Retina (tissue), 1 donor: ENCODE measurements around the gene GALNT2.
A peak's percentile ranks its signal among the peaks of the same experiment; 100 is the strongest.

ENCODE experiments used
- DNase-seq: peaks from one replicate; pipeline ENCODE4 v3.0.0-alpha.2; 2016

GALNT2 gene

DNA sequence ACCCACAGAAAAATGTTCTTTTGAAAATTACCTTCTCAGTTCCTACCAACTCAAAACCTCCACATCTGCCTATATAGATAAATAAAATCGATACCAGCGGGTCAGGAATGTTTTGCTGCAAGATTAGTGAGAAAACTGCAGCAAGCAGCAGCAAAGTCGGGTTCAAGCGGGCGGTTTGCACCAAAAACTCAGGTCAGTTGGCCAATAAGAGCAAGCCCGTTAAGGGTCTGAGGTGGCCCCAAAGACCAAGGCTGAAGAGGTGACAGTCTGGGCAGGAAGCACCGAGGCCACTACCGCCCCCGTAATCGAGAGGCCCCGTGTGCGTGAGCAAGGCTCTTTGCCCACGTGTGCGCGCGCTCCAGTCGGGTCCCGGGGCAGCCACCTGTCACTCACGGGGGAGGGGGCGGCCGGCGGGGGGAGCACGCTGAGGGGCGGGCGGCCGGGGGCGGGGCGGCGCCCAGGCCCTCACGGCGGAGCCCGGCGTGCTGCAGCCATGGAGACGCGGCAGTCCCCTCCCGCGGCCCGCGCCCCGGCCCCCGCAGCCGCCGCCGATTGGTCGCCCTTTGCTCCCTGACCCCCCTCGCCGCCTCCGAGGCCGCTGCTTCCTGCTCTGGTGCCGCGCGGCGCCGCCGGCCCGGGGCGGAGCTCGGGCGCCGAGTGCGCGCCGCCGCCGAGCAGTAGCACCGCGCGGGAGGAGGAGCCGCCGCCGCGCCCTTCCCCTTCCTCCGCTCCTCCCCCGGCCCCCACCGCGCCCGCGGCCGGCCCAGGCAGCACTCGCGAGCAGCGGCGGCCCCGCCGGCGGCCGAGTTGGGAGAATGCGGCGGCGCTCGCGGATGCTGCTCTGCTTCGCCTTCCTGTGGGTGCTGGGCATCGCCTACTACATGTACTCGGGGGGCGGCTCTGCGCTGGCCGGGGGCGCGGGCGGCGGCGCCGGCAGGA is at the start of gene GALNT2:
Gene GALNT2, plus strand, starts transcription at position 773 of the 939 bp plus-strand sequence. Its CDS starts 43 bp downstream, at position 816.
- DNase-seq: peak; percentile 74

- no peak for DNase-seq
Observed at GRCh38 chr1:230020451-230020850, 46.6 kb upstream of the GALNT2 start.

DNA sequence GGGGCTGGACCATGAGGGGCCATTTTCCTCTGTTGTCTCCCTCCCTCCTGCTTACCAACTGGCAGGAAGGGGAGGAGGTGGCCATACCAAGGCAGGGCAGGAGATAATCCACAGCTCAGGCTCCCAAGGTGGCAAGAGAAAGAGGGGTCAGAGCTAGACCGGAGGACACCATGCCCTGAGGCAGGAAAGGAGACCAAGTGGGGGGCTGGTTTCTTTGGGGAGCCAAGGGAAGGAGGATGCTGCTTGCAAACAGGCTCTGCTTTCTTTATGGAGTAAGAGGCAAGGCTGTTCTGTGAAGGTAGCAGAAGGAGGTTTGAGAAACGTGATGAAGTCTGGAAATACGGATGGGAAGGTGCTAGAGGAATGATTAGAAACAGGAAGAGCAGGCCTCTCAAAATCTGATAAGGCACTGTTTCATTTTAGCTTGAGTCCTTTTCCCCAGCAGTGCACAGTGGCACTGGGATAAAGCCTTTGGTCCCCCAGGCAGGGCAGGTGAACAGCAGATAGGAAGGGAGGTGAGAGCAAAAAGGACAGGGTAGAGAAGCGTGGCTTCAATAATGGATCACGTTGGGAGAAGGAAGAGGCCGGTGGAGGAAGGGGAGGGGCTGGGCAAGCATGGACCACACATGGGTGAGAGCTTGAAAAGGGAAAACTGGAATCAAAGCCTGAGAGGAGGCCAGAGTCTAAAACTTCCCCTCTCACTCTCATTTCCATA is 44.2 kb upstream of the GALNT2 start:
- no peak for DNase-seq

DNA sequence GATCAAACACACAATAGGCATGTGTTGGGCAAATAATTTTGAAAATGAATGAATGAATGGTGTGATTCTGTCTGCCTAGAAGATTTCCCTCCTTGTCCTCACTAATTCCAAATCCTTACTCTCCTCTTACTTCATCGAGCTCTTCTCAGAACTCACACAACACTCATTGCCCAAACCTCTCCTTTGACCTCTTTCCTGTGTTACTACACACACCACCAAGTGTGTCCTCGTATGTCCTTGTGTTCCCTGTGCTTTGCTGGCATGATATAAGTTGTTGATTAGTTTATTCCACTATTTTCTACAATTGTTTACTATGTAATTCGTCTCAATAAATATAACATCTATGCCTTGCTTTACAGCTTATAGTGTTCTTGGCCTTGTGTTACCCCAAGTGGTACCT is 41.4 kb upstream of the GALNT2 start:
- DNase-seq: no peak

GRCh38 chr1:230026139-230026538 is 40.9 kb upstream of the GALNT2 start:
- no peak for DNase-seq

DNA sequence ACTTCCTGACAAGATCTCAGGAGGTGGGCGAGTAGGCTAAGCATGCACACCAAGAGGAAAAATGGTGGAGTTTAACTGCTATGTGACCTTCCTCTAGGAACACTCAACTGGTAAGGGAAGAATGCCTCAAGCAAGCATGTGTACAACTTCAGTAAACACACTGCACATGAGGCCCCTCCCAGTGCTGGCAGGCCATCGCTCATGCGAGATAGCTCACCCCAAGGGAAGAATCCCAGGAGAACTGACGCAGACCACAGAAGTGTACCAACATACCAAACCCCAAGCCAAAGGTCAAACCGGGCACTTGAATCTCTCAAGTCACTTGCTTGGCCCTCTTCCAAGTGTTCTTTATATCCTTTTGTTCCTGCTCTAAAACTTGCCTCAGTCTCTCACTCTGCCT is 40.5 kb upstream of the GALNT2 start:
- no peak for DNase-seq

GRCh38 chr1:230028602-230029223 is 38.3 kb upstream of the GALNT2 start:
- DNase-seq: no peak

DNA sequence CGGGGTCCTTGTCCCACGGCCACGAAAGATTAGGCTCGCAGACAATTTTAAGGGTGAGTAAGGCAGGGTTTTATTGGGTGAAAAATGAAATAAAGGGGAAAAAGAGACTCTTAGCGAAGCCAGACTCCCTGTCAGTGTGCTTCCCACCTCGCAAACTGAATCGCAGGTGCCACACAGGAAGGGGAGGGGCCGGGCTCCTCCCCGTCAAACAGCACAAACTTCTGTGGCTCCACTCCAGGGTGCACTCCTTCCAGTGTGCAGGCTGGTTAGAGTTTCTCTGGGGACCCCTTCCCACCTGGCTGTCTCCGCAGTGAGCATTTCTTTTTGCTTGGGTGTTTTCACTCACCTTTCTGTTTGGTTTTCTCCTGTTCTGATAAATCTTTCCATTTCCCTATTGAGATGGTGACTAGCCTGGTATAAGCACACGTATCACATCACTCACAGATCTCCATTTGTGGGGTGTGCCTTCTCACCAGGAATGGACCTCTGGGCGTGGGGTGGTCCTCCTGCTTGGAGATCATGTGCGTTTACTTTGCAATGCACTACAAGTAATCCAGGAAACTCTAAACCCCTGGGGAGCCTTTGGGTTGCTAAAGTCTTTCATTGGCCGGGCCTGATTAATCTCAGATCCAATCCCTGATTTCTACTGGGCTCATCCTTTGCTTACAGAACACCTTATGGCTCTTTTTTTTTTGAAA is 37.6 kb upstream of the GALNT2 start:
- no peak for DNase-seq

DNA sequence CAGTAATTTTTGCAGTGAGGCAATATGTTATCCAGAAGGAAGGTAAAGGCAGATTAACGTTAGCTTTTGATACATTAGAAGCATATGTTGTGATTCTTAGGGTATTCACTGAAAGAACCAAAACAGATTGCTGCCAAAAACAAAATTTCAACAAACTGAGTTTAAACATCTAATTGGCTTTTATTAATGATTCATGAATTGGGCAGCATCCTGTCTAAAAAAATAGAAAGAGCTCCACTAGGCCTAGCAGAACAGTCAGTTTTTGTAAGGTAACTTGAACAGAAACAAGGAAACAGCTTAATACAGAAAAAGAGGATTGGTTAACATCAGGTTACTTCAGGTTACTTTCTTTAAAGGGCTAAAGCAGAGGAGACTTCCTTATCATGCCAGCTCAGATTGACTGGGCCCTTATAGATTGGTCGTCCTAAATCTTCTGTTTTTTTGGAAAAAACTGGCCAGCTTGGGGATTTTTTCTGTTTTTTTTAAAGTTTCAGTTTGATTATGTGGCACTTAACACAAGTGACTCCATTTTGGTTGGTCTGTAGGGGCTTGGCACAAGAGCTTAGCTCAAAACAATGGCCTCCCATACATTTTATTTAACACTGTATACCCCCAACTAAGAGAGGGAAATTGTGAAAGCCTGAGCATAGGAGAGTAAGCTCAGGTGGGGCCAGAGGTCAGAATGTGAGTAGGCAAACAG is 36.8 kb upstream of the GALNT2 start:
- no peak for DNase-seq

- DNase-seq: no peak
Observed at GRCh38 chr1:230031131-230031530, 35.9 kb upstream of the GALNT2 start.

- no peak for DNase-seq
Observed at GRCh38 chr1:230032516-230033281, 34.3 kb upstream of the GALNT2 start.

DNA sequence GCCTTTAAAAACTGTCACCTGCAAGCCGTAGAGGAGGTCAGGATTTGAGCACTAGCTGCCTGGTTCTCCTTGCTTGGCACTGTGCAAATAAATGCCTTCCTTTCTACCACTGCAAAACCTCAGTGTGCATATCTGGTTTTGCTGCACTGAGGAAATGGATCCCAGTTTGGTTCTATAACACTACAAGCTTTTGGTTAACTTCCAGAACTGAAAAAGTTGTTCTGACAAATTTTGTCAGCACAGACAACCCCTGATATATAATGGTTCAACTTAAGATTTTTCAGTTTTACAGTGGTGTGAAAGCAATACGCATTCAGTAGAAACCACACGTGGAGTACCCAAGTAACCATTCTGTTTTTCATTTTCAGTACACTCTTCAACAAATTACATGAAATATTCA is 29.8 kb upstream of the GALNT2 start:
- DNase-seq: no peak

- DNase-seq: no peak
Observed at GRCh38 chr1:230040440-230040839, 26.6 kb upstream of the GALNT2 start.

DNA sequence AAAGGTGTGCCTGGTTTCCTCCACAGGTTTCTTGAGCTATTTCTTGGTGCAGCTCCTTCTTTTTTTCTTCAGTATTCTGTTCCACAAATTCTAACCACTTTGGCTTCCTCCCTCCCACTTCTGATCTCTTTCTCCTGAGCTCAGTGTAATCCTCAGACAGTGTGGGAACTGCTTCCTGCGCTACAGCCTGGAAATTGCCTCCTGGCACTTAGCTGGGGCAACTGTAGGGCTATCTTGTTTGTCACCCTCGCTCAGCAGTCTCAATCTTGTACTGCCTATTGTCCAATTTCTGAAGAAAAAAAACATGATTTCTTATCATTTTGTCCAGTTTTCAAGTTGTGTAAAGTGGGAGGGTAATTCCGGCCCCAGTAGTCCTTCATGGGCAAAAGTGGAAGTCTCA is 24.0 kb upstream of the GALNT2 start:
- no peak for DNase-seq

- no peak for DNase-seq
Observed at GRCh38 chr1:230044729-230045128, 22.3 kb upstream of the GALNT2 start.

GRCh38 chr1:230047114-230047865 is 19.7 kb upstream of the GALNT2 start:
- DNase-seq: no peak

DNA sequence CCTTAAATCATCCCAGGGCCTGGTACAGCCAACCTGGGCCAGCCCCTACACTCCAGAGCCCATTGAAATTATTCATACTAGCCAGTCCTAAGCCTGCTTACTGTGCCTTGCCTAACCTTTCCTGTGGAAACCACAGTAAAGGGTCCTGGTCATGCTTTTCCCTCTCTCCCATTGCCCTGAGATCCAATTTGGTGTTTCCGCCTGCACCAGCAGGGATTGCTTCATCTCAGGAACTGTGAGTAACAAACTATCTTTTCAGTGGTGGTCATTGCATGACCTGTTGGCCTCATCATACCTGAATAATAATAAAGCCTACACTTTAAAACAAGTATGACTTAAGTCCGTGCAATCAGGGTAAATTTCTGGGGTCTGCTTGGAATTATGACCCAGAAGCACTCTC is 18.7 kb upstream of the GALNT2 start:
- DNase-seq: no peak

- no peak for DNase-seq
Observed at GRCh38 chr1:230048922-230049321, 18.1 kb upstream of the GALNT2 start.

GRCh38 chr1:230049731-230050130 is 17.3 kb upstream of the GALNT2 start:
- DNase-seq: no peak

GRCh38 chr1:230050973-230051735 is 15.9 kb upstream of the GALNT2 start:
- DNase-seq: no peak
